ENCODE data around the gene BCL2L11. TPM values are rescaled to one million over a fixed set of nuclear protein-coding genes. Genes with fewer than 3 reads are reported as not detected.

Gene BCL2L11
- total RNA-seq, 6 donors from 2014 or later, result 14.8 to 76.5 (median 31.4) TPM

DNA sequence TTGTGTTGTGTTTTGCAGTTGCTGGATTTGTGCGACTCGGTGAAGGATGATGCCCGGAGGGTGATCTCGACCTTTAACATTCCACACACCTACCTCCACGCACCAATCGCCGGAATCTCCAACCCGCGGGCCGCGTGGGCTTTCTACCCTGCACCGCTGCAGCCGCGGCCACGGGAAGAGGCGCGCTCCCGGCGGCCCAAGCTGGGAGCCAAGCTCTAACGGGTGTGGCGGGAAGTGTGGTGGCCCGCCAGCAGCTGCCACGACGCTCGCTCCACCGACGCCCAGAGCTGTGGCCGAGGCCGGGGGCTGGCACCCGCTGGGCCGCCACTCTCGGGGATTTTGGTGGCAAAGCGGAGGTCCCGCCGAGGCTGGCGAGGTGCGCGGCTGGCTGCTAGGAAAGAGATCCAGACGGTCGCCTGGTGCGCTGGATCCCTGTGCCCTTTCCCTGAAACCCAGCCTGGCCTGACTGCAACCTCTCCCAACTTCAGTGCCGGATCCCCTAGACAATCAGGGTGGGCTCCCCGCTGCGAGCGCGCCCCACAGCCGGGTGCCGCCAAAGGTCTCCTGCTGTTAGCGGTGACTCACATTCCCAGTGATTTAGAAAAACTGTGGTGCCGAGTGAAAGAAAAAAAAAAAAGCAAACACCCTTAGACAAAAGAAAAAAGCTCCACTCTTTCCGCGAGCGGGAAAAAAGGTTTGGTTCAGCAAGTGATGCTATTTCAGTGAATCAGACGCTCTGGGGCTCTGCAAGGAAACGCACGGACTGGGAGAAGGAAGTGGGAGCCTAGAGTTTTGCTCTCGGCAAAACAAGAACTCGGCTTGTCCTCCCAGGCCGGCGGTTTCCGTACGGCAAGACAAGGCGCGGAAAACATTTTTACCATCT, 2.9 kb upstream of the BCL2L11 start:
- no peak for ATAC-seq (ENCODE audit: low FRiP score in 2 of 2)
- 41 to 45% methylated on average over 23 to 61 of the region's 64 CpGs for WGBS, 2 donors
- DNase-seq, result peak; percentile 47 to 87
- peak overlapping the region in 1 of 4 donors; percentile 14 for H3K27ac ChIP-seq
- H3K4me3 ChIP-seq, result peak overlapping the region in 3 of 4 donors; percentile 77 to 92 (median 80)
- TF ChIP-seq, protein P1, sequence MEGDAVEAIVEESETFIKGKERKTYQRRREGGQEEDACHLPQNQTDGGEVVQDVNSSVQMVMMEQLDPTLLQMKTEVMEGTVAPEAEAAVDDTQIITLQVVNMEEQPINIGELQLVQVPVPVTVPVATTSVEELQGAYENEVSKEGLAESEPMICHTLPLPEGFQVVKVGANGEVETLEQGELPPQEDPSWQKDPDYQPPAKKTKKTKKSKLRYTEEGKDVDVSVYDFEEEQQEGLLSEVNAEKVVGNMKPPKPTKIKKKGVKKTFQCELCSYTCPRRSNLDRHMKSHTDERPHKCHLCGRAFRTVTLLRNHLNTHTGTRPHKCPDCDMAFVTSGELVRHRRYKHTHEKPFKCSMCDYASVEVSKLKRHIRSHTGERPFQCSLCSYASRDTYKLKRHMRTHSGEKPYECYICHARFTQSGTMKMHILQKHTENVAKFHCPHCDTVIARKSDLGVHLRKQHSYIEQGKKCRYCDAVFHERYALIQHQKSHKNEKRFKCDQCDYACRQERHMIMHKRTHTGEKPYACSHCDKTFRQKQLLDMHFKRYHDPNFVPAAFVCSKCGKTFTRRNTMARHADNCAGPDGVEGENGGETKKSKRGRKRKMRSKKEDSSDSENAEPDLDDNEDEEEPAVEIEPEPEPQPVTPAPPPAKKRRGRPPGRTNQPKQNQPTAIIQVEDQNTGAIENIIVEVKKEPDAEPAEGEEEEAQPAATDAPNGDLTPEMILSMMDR (IDR thresholded peaks at IDR 0.05), result no peak
- TF ChIP-seq POLR2A (IDR thresholded peaks at IDR 0.05) (no peak), EP300 (IDR thresholded peaks at IDR 0.05) (no peak), POLR2AphosphoS5 (IDR thresholded peaks at IDR 0.05) (peak in 1 of 2 donors; percentile 19)
- H3K27me3 ChIP-seq, result peaks cover 0 to 20% (median 4%) of the 10 kb centered on the region in 4 donors
- H3K36me3 ChIP-seq, result no peaks in the 10 kb centered on the region
- no peaks in the 10 kb centered on the region for H3K9me3 ChIP-seq
- H3K4me1 ChIP-seq, result peaks cover 27 to 51% (median 40%) of the 10 kb centered on the region in 4 donors

DNA sequence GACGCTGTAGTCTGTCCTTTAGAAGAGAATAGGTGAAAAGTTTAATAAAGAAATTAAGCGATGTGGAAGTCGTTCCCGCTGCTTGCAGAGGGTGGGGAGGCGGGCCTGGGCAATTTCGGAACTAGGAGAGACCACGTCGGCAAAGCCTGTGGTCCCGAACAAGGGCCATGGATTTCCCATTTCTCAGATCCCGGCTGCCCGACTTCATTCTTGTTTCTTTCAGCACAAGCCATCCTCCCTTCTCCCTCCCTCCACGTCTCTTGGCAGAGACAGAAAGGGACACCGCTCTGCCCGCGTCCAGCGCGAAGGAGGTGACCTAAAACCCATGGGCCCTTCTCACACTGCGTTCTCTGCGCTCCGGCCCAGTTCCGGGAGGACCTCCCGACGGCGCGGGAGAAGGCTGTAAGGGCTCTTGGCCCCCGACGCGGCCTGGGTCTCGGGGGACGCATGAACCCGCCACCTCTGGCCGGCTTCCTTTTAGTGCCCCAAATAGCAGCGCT, 2.2 kb upstream of the BCL2L11 start:
- 33 to 47% methylated on average over 23 to 31 of the region's 33 CpGs for WGBS, 2 donors
- H3K36me3 ChIP-seq, result no peaks in the 10 kb centered on the region
- peak in 1 of 4 donors; percentile 23 for TF ChIP-seq POLR2A (IDR thresholded peaks at IDR 0.05)
- TF ChIP-seq, protein P1 (IDR thresholded peaks at IDR 0.05), result no peak
- DNase-seq, result no peak
- peak overlapping the region in 3 of 4 donors; percentile 77 to 92 (median 80) for H3K4me3 ChIP-seq
- no peaks in the 10 kb centered on the region for H3K9me3 ChIP-seq
- H3K4me1 ChIP-seq, result peaks cover 27 to 55% (median 44%) of the 10 kb centered on the region in 4 donors
- no peak for ATAC-seq (ENCODE audit: low FRiP score in 2 of 2)
- H3K27ac ChIP-seq, result no peak overlapping the region
- peaks cover 0 to 20% (median 4%) of the 10 kb centered on the region in 4 donors for H3K27me3 ChIP-seq

DNA sequence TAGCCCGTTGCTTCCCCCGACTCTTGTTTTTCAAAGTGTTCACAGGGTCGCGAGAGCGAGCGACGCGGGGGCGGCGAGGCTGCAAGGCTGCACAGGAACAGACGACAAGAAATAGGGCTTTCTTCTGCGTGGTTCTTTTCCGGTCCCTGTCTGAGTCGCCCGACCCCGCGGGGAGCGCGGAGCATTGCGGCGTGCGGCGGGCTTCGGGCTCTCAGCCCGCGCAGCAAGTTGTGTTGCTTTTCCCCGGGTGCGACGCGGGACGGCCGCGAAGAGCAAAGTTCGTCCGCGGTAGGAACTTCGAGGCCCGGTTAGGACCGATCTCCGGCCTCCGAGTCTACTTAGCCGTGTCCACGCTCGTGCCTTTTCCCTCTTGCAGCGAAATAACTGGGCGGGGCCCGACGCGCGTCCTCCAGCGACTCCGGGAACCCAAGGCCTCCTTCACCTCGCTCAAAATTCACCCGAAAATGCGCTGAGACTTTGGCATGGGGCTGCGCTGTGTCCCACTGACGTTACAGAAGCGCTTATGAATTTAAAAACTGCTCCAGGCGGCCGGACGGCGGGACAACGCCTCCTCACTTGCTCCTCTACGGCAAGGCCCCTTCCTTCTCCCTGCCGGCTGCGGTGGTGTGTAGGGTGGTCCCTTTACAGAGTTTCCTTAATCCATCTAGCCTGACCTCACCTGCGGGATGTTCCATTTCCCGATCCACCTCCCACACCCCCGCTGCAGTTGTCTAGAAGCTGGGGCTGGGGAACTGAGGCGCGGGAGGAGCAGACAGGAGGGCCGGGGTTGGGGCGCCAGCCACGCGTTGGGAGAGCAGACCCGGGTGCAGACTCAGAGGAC, 1.5 kb upstream of the BCL2L11 start:
- DNase-seq (peak; percentile 31 to 88), ATAC-seq (ENCODE audit: low FRiP score in 2 of 2) (no peak)
- no peak for TF ChIP-seq EP300 (IDR thresholded peaks at IDR 0.05)
- peaks cover 0 to 20% (median 4%) of the 10 kb centered on the region in 4 donors for H3K27me3 ChIP-seq
- H3K9me3 ChIP-seq, result no peaks in the 10 kb centered on the region
- 31 to 47% methylated on average over 29 to 74 of the region's 76 CpGs for WGBS, 2 donors
- H3K36me3 ChIP-seq, result peaks cover 0 to 6% (median 2%) of the 10 kb centered on the region in 4 donors
- peak overlapping the region in 3 of 4 donors; percentile 77 to 92 (median 80) for H3K4me3 ChIP-seq
- H3K4me1 ChIP-seq, result peaks cover 27 to 60% (median 48%) of the 10 kb centered on the region in 4 donors
- H3K27ac ChIP-seq, result no peak overlapping the region

DNA sequence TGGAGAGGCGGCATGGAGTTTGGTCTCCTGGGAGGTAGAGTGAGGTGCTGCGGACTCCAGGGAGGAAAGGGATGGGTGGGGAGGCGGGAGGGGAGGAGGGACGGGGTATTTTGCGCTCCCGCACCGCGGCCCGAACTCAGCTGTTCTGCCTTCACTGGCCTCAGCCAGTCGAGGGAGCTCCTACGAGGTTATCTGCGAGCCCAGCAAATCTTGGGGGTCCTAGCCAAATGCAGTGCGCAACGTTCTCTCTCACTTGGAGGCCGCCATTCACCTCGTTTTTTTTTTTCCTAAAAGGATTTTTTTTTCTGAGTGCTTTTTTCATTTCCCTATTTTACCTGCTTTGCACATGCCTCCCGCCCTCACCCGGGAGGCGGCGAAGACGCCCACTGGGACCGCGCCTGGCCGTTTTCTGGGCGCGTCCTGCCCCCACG, 877 bp upstream of the BCL2L11 start:
- Histone ChIP-seq H3K27me3 (peaks cover 0 to 20% (median 4%) of the 10 kb centered on the region in 4 donors), H3K27ac (peak overlapping the region in 3 of 4 donors; percentile 40 to 86 (median 84))

More for the DNA sequence above, 877 bp upstream of the BCL2L11 start:
- 7 to 19% methylated on average over 18 to 21 of the region's 27 CpGs for WGBS, 2 donors
- TF ChIP-seq POLR2AphosphoS5 (IDR thresholded peaks at IDR 0.05) (no peak), EP300 (IDR thresholded peaks at IDR 0.05) (no peak), POLR2A (IDR thresholded peaks at IDR 0.05) (no peak)
- TF ChIP-seq, protein P1 (IDR thresholded peaks at IDR 0.05), result no peak
- H3K4me1 ChIP-seq, result peaks cover 27 to 60% (median 48%) of the 10 kb centered on the region in 4 donors
- H3K9me3 ChIP-seq, result no peaks in the 10 kb centered on the region
- peaks cover 0 to 8% (median 6%) of the 10 kb centered on the region in 4 donors for H3K36me3 ChIP-seq
- peak; percentile 23 to 84 for DNase-seq
- ATAC-seq (ENCODE audit: low FRiP score in 2 of 2), result no peak
- peak overlapping the region; percentile 25 to 92 (median 78) for H3K4me3 ChIP-seq
